HL-60 (cell line): ENCODE data around the gene SORCS1.

Experiments used
- DNase-seq, 2 experiments: peaks; one replicate each; pipeline ENCODE4 v3.0.0-alpha.2; 2010 to 2020; ENCODE audit warnings: low read depth in 1 of 2, low spot score in 1 of 2
- H3K27ac ChIP-seq: fragments of 250-450 bp; sonication (Bioruptor Pico); replicated peaks from 2 replicates; pipeline ENCODE4 v1.5.1; 2020; ENCODE audit warnings: mild to moderate bottlenecking, moderate library complexity
- H3K27me3 ChIP-seq: fragments of 250-450 bp; sonication (Bioruptor Pico); 2 replicates; pipeline ENCODE4 v1.5.1; 2021; ENCODE audit warnings: mild to moderate bottlenecking, moderate library complexity; ENCODE audit not compliant: insufficient read depth, poor library complexity, severe bottlenecking
- H3K4me3 ChIP-seq: replicated peaks from 2 replicates; pipeline ENCODE4 v1.5.1; 2011; ENCODE audit warnings: mild to moderate bottlenecking, control low read depth, low read length; ENCODE audit not compliant: insufficient read depth
- GABPA ChIP-seq: IDR thresholded peaks from 2 replicates; pipeline ENCODE4 v1.6.1; 2012; ENCODE audit warnings: low read depth
- POLR2AphosphoS5 ChIP-seq: IDR thresholded peaks from 2 replicates; pipeline ENCODE4 v1.6.1; 2012; ENCODE audit warnings: low read depth
- REST ChIP-seq: IDR thresholded peaks from 2 replicates; pipeline ENCODE4 v1.6.1; 2012; ENCODE audit warnings: low read depth; ENCODE audit not compliant: insufficient replicate concordance
- SPI1 ChIP-seq: IDR thresholded peaks from 2 replicates; pipeline ENCODE4 v1.6.1; 2012; ENCODE audit warnings: low read depth, mild to moderate bottlenecking, borderline replicate concordance
- TF ChIP-seq, protein P1 (sequence below): IDR thresholded peaks from one replicate; pipeline ENCODE4 v1.5.1; 2011; ENCODE audit warnings: low read length, control low read depth, inconsistent platforms; ENCODE audit not compliant: insufficient read depth

SORCS1 gene

GRCh38 chr10:106864031-106864430 is 300.5 kb downstream of the SORCS1 start:
- DNase-seq, result no peak
- no peak overlapping the region for H3K27ac ChIP-seq
- no peak overlapping the region for H3K4me3 ChIP-seq

DNA sequence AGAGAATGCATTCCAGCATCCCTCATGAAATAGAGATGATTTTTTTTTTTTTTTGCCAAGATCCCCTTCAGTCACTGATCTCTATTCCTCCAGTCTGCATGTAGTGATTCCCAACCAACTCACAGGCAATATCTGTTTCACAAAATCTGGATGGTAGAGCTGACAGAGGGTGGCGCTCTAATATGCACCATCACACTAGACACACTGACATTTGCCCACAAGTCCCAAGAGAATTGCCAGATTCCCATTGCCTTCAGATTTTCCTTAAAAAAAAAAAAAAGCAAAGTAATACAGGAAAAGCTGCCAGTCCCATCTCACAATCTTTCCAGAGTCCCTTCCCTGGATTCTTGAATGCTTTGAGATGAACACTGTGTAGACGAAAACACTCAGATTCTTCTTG is 301.0 kb downstream of the SORCS1 start:
- no peak for TF ChIP-seq POLR2AphosphoS5
- TF ChIP-seq SPI1, result no peak
- TF ChIP-seq, protein P1, sequence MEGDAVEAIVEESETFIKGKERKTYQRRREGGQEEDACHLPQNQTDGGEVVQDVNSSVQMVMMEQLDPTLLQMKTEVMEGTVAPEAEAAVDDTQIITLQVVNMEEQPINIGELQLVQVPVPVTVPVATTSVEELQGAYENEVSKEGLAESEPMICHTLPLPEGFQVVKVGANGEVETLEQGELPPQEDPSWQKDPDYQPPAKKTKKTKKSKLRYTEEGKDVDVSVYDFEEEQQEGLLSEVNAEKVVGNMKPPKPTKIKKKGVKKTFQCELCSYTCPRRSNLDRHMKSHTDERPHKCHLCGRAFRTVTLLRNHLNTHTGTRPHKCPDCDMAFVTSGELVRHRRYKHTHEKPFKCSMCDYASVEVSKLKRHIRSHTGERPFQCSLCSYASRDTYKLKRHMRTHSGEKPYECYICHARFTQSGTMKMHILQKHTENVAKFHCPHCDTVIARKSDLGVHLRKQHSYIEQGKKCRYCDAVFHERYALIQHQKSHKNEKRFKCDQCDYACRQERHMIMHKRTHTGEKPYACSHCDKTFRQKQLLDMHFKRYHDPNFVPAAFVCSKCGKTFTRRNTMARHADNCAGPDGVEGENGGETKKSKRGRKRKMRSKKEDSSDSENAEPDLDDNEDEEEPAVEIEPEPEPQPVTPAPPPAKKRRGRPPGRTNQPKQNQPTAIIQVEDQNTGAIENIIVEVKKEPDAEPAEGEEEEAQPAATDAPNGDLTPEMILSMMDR, result no peak
- TF ChIP-seq REST, result no peak
- no peak for TF ChIP-seq GABPA
- no peak overlapping the region for H3K27ac ChIP-seq
- no peaks in the 10 kb centered on the region for H3K27me3 ChIP-seq
- no peak overlapping the region for H3K4me3 ChIP-seq
- no peak for DNase-seq

More at GRCh38 chr10:106864031-106864430, 300.5 kb downstream of the SORCS1 start:
- H3K27me3 ChIP-seq, result no peaks in the 10 kb centered on the region
- TF ChIP-seq REST, result no peak
- TF ChIP-seq, protein P1, result no peak
- no peak for TF ChIP-seq GABPA
- TF ChIP-seq POLR2AphosphoS5, result no peak
- no peak for TF ChIP-seq SPI1

- TF ChIP-seq SPI1 (no peak), POLR2AphosphoS5 (no peak), REST (no peak), GABPA (no peak)
- TF ChIP-seq, protein P1, result no peak
- no peak overlapping the region for H3K27ac ChIP-seq
- no peak overlapping the region for H3K4me3 ChIP-seq
- H3K27me3 ChIP-seq, result no peaks in the 10 kb centered on the region
- DNase-seq, result no peak
These were observed 304.4 kb downstream of the SORCS1 start for GRCh38 chr10:106859892-106860652.
